SK-N-MC (cell line): Measurements from ENCODE around the gene CARF.
"Not testable (repeated sequence)": the region's sequence is repeated elsewhere in the genome, so short reads cannot be mapped to it uniquely, and the experiment has no call there.

Source experiments
- DNase-seq: peaks from one replicate; pipeline ENCODE4 v3.0.0-alpha.2; 2011; ENCODE audit warnings: low read depth, low spot score
- H3K27ac ChIP-seq: fragments of 200-600 bp; sonication (generic); 2 replicates; pipeline ENCODE4 v1.5.1; 2016; ENCODE audit warnings: mixed run types
- H3K36me3 ChIP-seq: fragments of 200-600 bp; sonication (generic); 2 replicates; pipeline ENCODE4 v1.6.1; 2017; ENCODE audit warnings: antibody characterized with exemption, low read length, mixed read lengths; ENCODE audit not compliant: insufficient read depth
- H3K4me3 ChIP-seq: fragments of 200-600 bp; sonication (generic); 2 replicates; pipeline ENCODE4 v1.5.1; 2016
- H3K9ac ChIP-seq: fragments of 200-600 bp; sonication (generic); 2 replicates; pipeline ENCODE4 v1.8.0; 2017; ENCODE audit warnings: mixed run types, mixed read lengths; ENCODE audit not compliant: insufficient read length
- H3K9me3 ChIP-seq: fragments of 200-600 bp; sonication (generic); 2 replicates; pipeline ENCODE4 v1.6.1; 2017; ENCODE audit warnings: low read depth, mild to moderate bottlenecking, antibody characterized with exemption, low read length, moderate library complexity, mixed read lengths
- EZH2 ChIP-seq: fragments of 200-600 bp; sonication (generic); IDR thresholded peaks from one replicate; pipeline ENCODE4 v1.6.1; 2017; ENCODE audit warnings: antibody characterized with exemption
- FOXP2 ChIP-seq: optimal IDR thresholded peaks from 2 replicates; pipeline ENCODE3; 2011; ENCODE audit warnings: mild to moderate bottlenecking, moderate library complexity; ENCODE audit not compliant: insufficient read depth; ENCODE audit errors: extremely low read length, control extremely low read depth
- POLR2AphosphoS5 ChIP-seq: IDR thresholded peaks from 2 replicates; pipeline ENCODE4 v1.6.1; 2012; ENCODE audit warnings: mild to moderate bottlenecking, low read depth, low read length, borderline replicate concordance

The CARF gene

DNA sequence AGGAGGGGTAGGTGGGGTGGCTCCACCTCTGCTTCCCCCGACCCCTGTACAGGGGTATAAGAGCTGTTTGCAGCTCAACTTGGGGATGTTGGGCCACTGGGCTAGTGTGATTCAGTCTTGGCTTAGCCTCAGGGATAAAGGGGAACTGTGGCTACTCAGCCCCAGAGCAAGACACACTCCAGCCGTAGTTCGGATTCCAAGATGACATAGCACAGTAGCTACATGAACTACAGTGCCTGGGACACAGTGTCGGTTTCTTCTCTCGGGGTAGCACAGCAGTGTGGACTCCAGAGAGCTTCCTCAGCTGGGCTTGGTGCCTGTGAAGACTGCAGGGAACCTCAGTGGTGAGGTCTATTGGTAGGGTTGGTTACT, 21.1 kb downstream of the CARF start:
- no peaks in the 10 kb centered on the region for H3K9me3 ChIP-seq
- H3K9ac ChIP-seq, result no peak overlapping the region
- H3K4me3 ChIP-seq, result no peak overlapping the region
- H3K36me3 ChIP-seq, result no peaks in the 10 kb centered on the region
- TF ChIP-seq POLR2AphosphoS5, result no peak
- H3K27ac ChIP-seq, result no peak overlapping the region
- DNase-seq, result no peak

GRCh38 chr2:202933958-202934357, 21.9 kb downstream of the CARF start:
- no peak for DNase-seq
- no peak overlapping the region for H3K27ac ChIP-seq
- no peak overlapping the region for H3K4me3 ChIP-seq
- H3K36me3 ChIP-seq, result no peaks in the 10 kb centered on the region
- no peaks in the 10 kb centered on the region for H3K9me3 ChIP-seq
- H3K9ac ChIP-seq, result no peak overlapping the region
- no peak for TF ChIP-seq POLR2AphosphoS5
- no peak for TF ChIP-seq FOXP2
- TF ChIP-seq EZH2, result no peak

- no peak overlapping the region for H3K27ac ChIP-seq
- H3K36me3 ChIP-seq, result 0 out of 2 replicates have a peak, but pooled peaks cover 3% of the 10 kb centered on the region
- H3K9ac ChIP-seq, result no peak overlapping the region
- no peaks in the 10 kb centered on the region for H3K9me3 ChIP-seq
- TF ChIP-seq POLR2AphosphoS5 (no peak), EZH2 (no peak), FOXP2 (no peak)
- DNase-seq, result no peak
- no peak overlapping the region for H3K4me3 ChIP-seq
These were observed 22.4 kb downstream of the CARF start for GRCh38 chr2:202934456-202934855.

- no peak for TF ChIP-seq FOXP2
- no peak for TF ChIP-seq POLR2AphosphoS5
- TF ChIP-seq EZH2, result no peak
- Histone ChIP-seq H3K27ac (no peak overlapping the region), H3K36me3 (0 out of 2 replicates have a peak, but pooled peaks cover 3% of the 10 kb centered on the region), H3K4me3 (no peak overlapping the region), H3K9me3 (no peaks in the 10 kb centered on the region), H3K9ac (no peak overlapping the region)
- DNase-seq, result no peak
These were observed 26.9 kb downstream of the CARF start for GRCh38 chr2:202938960-202939359.

GRCh38 chr2:202941771-202942170, 29.7 kb downstream of the CARF start:
- Histone ChIP-seq H3K4me3 (no peak overlapping the region), H3K36me3 (0 out of 2 replicates have a peak, but pooled peaks cover 3% of the 10 kb centered on the region), H3K9me3 (0 out of 2 replicates have a peak, but pooled peaks cover 2% of the 10 kb centered on the region), H3K27ac (no peak overlapping the region), H3K9ac (no peak overlapping the region)
- DNase-seq, result no peak
- no peak for TF ChIP-seq EZH2
- TF ChIP-seq FOXP2, result no peak
- no peak for TF ChIP-seq POLR2AphosphoS5

DNA sequence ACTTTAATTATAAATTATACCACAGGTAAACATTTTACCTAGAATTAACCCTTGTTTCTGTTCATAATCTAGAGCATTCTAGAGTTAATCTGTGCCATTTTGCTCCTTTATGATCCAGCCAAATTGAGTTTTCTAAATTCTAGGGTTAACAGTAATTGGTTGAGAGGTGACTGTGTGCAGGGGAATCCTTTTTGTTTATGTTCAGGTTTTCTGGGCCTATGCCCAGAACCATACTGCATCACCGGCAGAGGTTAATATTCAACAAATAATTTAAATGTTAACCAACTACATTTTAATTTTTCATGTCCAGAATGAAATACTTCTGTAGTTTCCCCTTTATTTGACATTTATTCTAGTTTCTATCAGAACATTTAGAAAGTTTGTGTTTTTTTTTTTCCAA, 32.3 kb downstream of the CARF start:
- no peaks in the 10 kb centered on the region for H3K36me3 ChIP-seq
- no peak overlapping the region for H3K9ac ChIP-seq
- no peak for DNase-seq
- peaks cover 4% of the 10 kb centered on the region; the same call in 1 of the 2 replicates for H3K9me3 ChIP-seq
- TF ChIP-seq POLR2AphosphoS5, result no peak
- TF ChIP-seq FOXP2, result no peak
- no peak for TF ChIP-seq EZH2
- H3K27ac ChIP-seq, result no peak overlapping the region
- no peak overlapping the region for H3K4me3 ChIP-seq

DNA sequence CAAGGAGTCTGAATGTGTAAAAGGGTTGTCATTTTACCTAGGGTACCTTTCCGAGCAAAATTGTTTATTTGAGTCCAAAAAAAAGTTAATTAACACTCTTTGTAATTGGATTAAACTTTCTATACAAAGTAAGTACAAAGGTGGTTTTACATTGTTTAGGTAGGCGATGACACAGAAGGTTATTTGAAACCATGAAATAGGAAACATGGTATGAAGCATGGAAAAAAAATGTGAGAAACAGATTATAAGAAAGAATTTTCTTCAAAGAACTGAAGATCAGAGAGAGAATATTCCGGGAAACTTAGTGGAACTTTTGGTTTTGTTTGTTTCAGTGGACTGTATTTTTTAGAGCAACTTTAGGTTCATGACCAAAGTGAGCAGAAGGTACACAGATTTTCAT, 32.7 kb downstream of the CARF start:
- Histone ChIP-seq H3K27ac (no peak overlapping the region), H3K9ac (no peak overlapping the region), H3K9me3 (peaks cover 4% of the 10 kb centered on the region; the same call in 1 of the 2 replicates), H3K36me3 (no peaks in the 10 kb centered on the region), H3K4me3 (no peak overlapping the region)
- TF ChIP-seq FOXP2 (no peak), EZH2 (no peak), POLR2AphosphoS5 (no peak)
- DNase-seq, result no peak

- Histone ChIP-seq H3K27ac (no peak overlapping the region), H3K36me3 (no peaks in the 10 kb centered on the region), H3K9me3 (peaks cover 4% of the 10 kb centered on the region; the same call in 1 of the 2 replicates), H3K4me3 (no peak overlapping the region), H3K9ac (no peak overlapping the region)
- no peak for DNase-seq
- TF ChIP-seq POLR2AphosphoS5, result no peak
- no peak for TF ChIP-seq EZH2
- TF ChIP-seq FOXP2, result no peak
These were observed 33.4 kb downstream of the CARF start for GRCh38 chr2:202945497-202945896.

DNA sequence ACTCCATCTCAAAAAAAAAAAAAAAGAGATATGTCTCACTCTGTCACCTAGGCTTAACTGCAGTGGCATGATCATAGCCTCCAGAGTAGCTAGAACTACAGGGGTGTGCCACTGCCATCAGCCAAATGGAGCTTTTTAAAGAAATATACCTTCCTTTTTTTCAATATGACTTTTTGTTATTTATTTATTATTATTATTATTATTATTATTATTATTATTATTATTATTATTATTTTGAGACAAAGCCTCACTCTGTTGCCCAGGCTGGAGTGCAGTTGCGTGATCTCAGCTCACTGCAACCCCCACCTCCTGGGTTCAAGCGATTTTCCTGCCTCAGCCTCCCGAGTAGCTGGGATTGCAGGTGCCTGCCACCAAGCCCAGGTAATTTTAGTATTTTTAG, 37.3 kb downstream of the CARF start:
- DNase-seq, H3K4me3 ChIP-seq, H3K36me3 ChIP-seq, H3K27ac ChIP-seq, H3K9ac ChIP-seq, H3K9me3 ChIP-seq: not testable (repeated sequence)

DNA sequence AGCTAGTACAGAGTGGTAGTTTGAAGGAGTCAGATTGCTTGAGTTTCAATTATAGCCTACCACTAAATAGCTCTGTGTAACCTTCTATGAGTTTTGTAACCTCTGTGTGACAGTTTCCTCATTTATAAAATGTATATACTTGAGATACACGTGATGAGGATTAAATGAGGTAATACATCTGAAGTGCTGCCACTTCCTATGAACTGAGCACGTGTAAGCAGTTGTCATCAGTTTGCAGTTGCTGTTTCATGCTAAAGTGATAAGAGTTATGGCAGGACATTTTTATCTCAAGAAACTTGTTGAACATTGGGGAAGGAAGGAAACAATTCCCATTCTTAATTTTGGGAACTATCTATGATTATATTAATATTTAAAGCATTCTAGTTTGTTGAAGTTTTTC, 38.5 kb downstream of the CARF start:
- no peak overlapping the region for H3K27ac ChIP-seq
- no peak overlapping the region for H3K4me3 ChIP-seq
- peaks cover 4% of the 10 kb centered on the region; the same call in 1 of the 2 replicates for H3K9me3 ChIP-seq
- TF ChIP-seq POLR2AphosphoS5 (no peak), EZH2 (no peak), FOXP2 (no peak)
- DNase-seq, result no peak
- no peaks in the 10 kb centered on the region for H3K36me3 ChIP-seq
- H3K9ac ChIP-seq, result no peak overlapping the region
